Measurements from ENCODE around the gene ZP4. TPM values are rescaled to one million over a fixed set of nuclear protein-coding genes. Genes with fewer than 3 reads are reported as not detected.

ZP4 gene
- not detected for total RNA-seq
- polyA plus RNA-seq = not detected
- long read RNA-seq, donor 1 = 0 reads
- long read RNA-seq, donor 2 = 0 reads
- long read RNA-seq, donor 3 = 0 reads
- long read RNA-seq, donor 4 = 0 reads
- long read RNA-seq, donor 5 = 0 reads

- Histone ChIP-seq H3K27ac (ENCODE audit: low read depth in 1 of 2, low read length in 1 of 2) (no peak within 1 kb of the TSS), H3K36me3 (ENCODE audit: control insufficient read depth in 4 of 4, insufficient read depth in 4 of 4, low read length in 4 of 4) (no peaks in the 10 kb centered on the region), H3K27me3 (ENCODE audit: control insufficient read depth in 3 of 3, insufficient read depth in 3 of 3, low read length in 2 of 3) (no peaks in the 10 kb centered on the region), H3K9me3 (ENCODE audit: control insufficient read depth in 4 of 4, insufficient read depth in 3 of 4, low read length in 3 of 4) (peaks cover 0 to 1% (median 0%) of the 10 kb centered on the region in 4 donors), H3K4me1 (ENCODE audit: control insufficient read depth in 5 of 5, insufficient read depth in 5 of 5, low read length in 5 of 5) (no peaks in the 10 kb centered on the region), H3K9ac (ENCODE audit: insufficient read depth in 1 of 2, low read length in 2 of 2) (no peak within 1 kb of the TSS), H3K4me3 (no peak within 1 kb of the TSS)
- DNase-seq = no peak
- 75 to 77% methylated on average over 2 of the region's 2 CpGs for WGBS, 2 donors
- ATAC-seq (ENCODE audit: insufficient read depth, low FRiP score) = no peak
- no peak for TF ChIP-seq CTCF (IDR thresholded peaks at IDR 0.05; ENCODE audit: control extremely low read depth, extremely low read depth)
Measured at GRCh38 chr1:237890822-237891221, at the start of gene ZP4. TSS of gene ZP4 (minus strand) at chr1:237890922. CDS start at chr1:237890635, 287 bp downstream.

- ATAC-seq (ENCODE audit: insufficient read depth, low FRiP score) = no peak
- Histone ChIP-seq H3K36me3 (ENCODE audit: control insufficient read depth in 4 of 4, insufficient read depth in 4 of 4, low read length in 4 of 4) (no peaks in the 10 kb centered on the region), H3K27ac (ENCODE audit: low read depth in 1 of 2, low read length in 1 of 2) (no peak overlapping the region), H3K4me3 (no peak overlapping the region), H3K9me3 (ENCODE audit: control insufficient read depth in 4 of 4, insufficient read depth in 3 of 4, low read length in 3 of 4) (no peaks in the 10 kb centered on the region), H3K4me1 (ENCODE audit: control insufficient read depth in 5 of 5, insufficient read depth in 5 of 5, low read length in 5 of 5) (no peaks in the 10 kb centered on the region), H3K27me3 (ENCODE audit: control insufficient read depth in 3 of 3, insufficient read depth in 3 of 3, low read length in 2 of 3) (no peaks in the 10 kb centered on the region), H3K9ac (ENCODE audit: insufficient read depth in 1 of 2, low read length in 2 of 2) (no peak overlapping the region)
- no peak for TF ChIP-seq CTCF (IDR thresholded peaks at IDR 0.05; ENCODE audit: control extremely low read depth, extremely low read depth)
- 79 to 81% methylated on average over 8 of the region's 8 CpGs for WGBS, 2 donors
- no peak for DNase-seq
Measured at GRCh38 chr1:237938553-237938952, 47.8 kb upstream of the ZP4 start.

GRCh38 chr1:237938068-237938467, 47.3 kb upstream of the ZP4 start:
- no peak overlapping the region for H3K27ac ChIP-seq (ENCODE audit: low read depth in 1 of 2, low read length in 1 of 2)
- no peak for DNase-seq
- no peaks in the 10 kb centered on the region for H3K4me1 ChIP-seq (ENCODE audit: control insufficient read depth in 5 of 5, insufficient read depth in 5 of 5, low read length in 5 of 5)
- no peak overlapping the region for H3K4me3 ChIP-seq
- WGBS, 2 donors = 85 to 93% methylated on average over 5 of the region's 5 CpGs
- no peaks in the 10 kb centered on the region for H3K27me3 ChIP-seq (ENCODE audit: control insufficient read depth in 3 of 3, insufficient read depth in 3 of 3, low read length in 2 of 3)
- H3K9me3 ChIP-seq (ENCODE audit: control insufficient read depth in 4 of 4, insufficient read depth in 3 of 4, low read length in 3 of 4) = no peaks in the 10 kb centered on the region
- TF ChIP-seq CTCF (IDR thresholded peaks at IDR 0.05; ENCODE audit: control extremely low read depth, extremely low read depth) = no peak
- no peak for ATAC-seq (ENCODE audit: insufficient read depth, low FRiP score)
- H3K9ac ChIP-seq (ENCODE audit: insufficient read depth in 1 of 2, low read length in 2 of 2) = no peak overlapping the region
- no peaks in the 10 kb centered on the region for H3K36me3 ChIP-seq (ENCODE audit: control insufficient read depth in 4 of 4, insufficient read depth in 4 of 4, low read length in 4 of 4)

- ATAC-seq (ENCODE audit: insufficient read depth, low FRiP score) = no peak
- TF ChIP-seq CTCF (IDR thresholded peaks at IDR 0.05; ENCODE audit: control extremely low read depth, extremely low read depth) = no peak
Measured at GRCh38 chr1:237932816-237933215, 42.1 kb upstream of the ZP4 start.

More at GRCh38 chr1:237932816-237933215, 42.1 kb upstream of the ZP4 start:
- no peaks in the 10 kb centered on the region for H3K9me3 ChIP-seq (ENCODE audit: control insufficient read depth in 4 of 4, insufficient read depth in 3 of 4, low read length in 3 of 4)
- 96 to 97% methylated on average over 3 of the region's 3 CpGs for WGBS, 2 donors
- H3K4me1 ChIP-seq (ENCODE audit: control insufficient read depth in 5 of 5, insufficient read depth in 5 of 5, low read length in 5 of 5) = no peaks in the 10 kb centered on the region
- H3K4me3 ChIP-seq = no peak overlapping the region
- no peak for DNase-seq
- H3K27me3 ChIP-seq (ENCODE audit: control insufficient read depth in 3 of 3, insufficient read depth in 3 of 3, low read length in 2 of 3) = no peaks in the 10 kb centered on the region
- no peaks in the 10 kb centered on the region for H3K36me3 ChIP-seq (ENCODE audit: control insufficient read depth in 4 of 4, insufficient read depth in 4 of 4, low read length in 4 of 4)
- no peak overlapping the region for H3K27ac ChIP-seq (ENCODE audit: low read depth in 1 of 2, low read length in 1 of 2)
- no peak overlapping the region for H3K9ac ChIP-seq (ENCODE audit: insufficient read depth in 1 of 2, low read length in 2 of 2)
